ENCODE data around the gene GOLGA6D. TPM values are rescaled to one million over a fixed set of nuclear protein-coding genes. Genes with fewer than 3 reads are reported as not detected.

Gene GOLGA6D
- total and polyA plus RNA-seq, 2 of the 8 experiments (the other 6 are each of a cell fraction or from before 2014, with no cell fraction given): 0.27 to 0.69 TPM

GRCh38 chr15:75234191-75234810, 48.3 kb upstream of the GOLGA6D start:
- Histone ChIP-seq H4K20me1 (replicated peaks in 1 of 2; ENCODE audit: control insufficient read depth in 1 of 2, insufficient read depth in 2 of 2, low read length in 2 of 2) (no peaks in the 10 kb centered on the region), H2AK5ac (ENCODE audit: low read depth, low read length) (no peak overlapping the region), H2BK15ac (ENCODE audit: low read length) (no peak overlapping the region), H3K36me3 (ENCODE audit: control insufficient read depth in 2 of 4, insufficient read depth in 4 of 4, low read length in 3 of 4) (no peaks in the 10 kb centered on the region), H3K23me2 (ENCODE audit: low read depth, low read length) (no peaks in the 10 kb centered on the region), H3K56ac (replicated peaks; ENCODE audit: insufficient read length, low read depth, low read length) (no peak overlapping the region), H3K23ac (ENCODE audit: insufficient read length) (no peak overlapping the region), H2BK5ac (ENCODE audit: low read depth, low read length) (no peak overlapping the region), H2BK12ac (ENCODE audit: low read depth, low read length) (no peak overlapping the region), H3K4me3 (ENCODE audit: extremely low read depth in 1 of 4, insufficient read depth in 2 of 4, low read depth in 3 of 4, low read length in 4 of 4) (no peak overlapping the region), H3K14ac (ENCODE audit: insufficient read length) (no peak overlapping the region), H3K27me3 (replicated peaks in 1 of 4; ENCODE audit: control insufficient read depth in 3 of 4, extremely low read depth in 1 of 4, insufficient read depth in 3 of 4, low read length in 3 of 4) (no peaks in the 10 kb centered on the region; a peak in 1 of 7 replicates), H3K9ac (replicated peaks in 1 of 4; ENCODE audit: extremely low read depth in 1 of 4, low read depth in 3 of 4, low read length in 3 of 4) (no peak overlapping the region), H2BK20ac (ENCODE audit: low read length) (no peak overlapping the region), H4K5ac (ENCODE audit: insufficient read length, low read depth, low read length) (no peak overlapping the region), H3K18ac (ENCODE audit: extremely low read depth, low read length) (no peak overlapping the region), H3K27ac (ENCODE audit: low read depth, low read length) (no peak overlapping the region), H3K79me2 (ENCODE audit: control insufficient read depth in 1 of 2, insufficient read depth in 2 of 2, low read length in 2 of 2) (no peaks in the 10 kb centered on the region), H4K8ac (ENCODE audit: extremely low read depth, insufficient read depth, low read length) (no peak overlapping the region), H3K4me2 (ENCODE audit: insufficient read depth in 1 of 2, low read depth in 2 of 2, low read length in 2 of 2) (no peak overlapping the region), H3K4ac (replicated peaks; ENCODE audit: insufficient read length, low read depth, low read length) (no peak overlapping the region), H2BK120ac (replicated peaks; ENCODE audit: low read depth, low read length) (no peak overlapping the region), H3K4me1 (replicated peaks in 1 of 4; ENCODE audit: control insufficient read depth in 3 of 4, insufficient read depth in 4 of 4, low read length in 3 of 4) (peaks cover 0 to 3% (median 1%) of the 10 kb centered on the region in 4 experiments; a peak in 3 of 7 replicates), H3K9me3 (ENCODE audit: insufficient read depth in 2 of 2, low read depth in 1 of 2, low read length in 1 of 2) (no peaks in the 10 kb centered on the region), H2AFZ (ENCODE audit: low read length) (no peak overlapping the region), H4K91ac (replicated peaks; ENCODE audit: insufficient read length, low read length) (no peak overlapping the region), H3K79me1 (ENCODE audit: low read depth, low read length) (no peaks in the 10 kb centered on the region)
- ChIA-PET POLR2A (ENCODE audit: partially characterized antibody) (no interaction called here), CTCF (ENCODE audit: partially characterized antibody) (no interaction called here)
- WGBS, 2 experiments (ENCODE audit: extremely low coverage in 1 of 2, insufficient coverage in 1 of 2, insufficient read length in 1 of 2, insufficient replicate concordance in 2 of 2, low coverage in 1 of 2, low lambda C conversion rate in 2 of 2, missing lambda C conversion rate in 1 of 2): 80% methylated on average over 5 of the region's 5 CpGs; no CpG with 5 or more reads in 1 of the 2 experiments
- TF ChIP-seq CEBPB (IDR thresholded peaks at IDR 0.05; ENCODE audit: low read depth, low read length) (no peak), SIX5 (IDR thresholded peaks at IDR 0.05; ENCODE audit: low read depth, low read length) (no peak), CTCF (IDR thresholded peaks at IDR 0.05; ENCODE audit: control extremely low read depth in 1 of 3, insufficient read depth in 1 of 3, low read depth in 1 of 3, low read length in 3 of 3) (no peak), KDM4A (IDR thresholded peaks at IDR 0.05; ENCODE audit: low read depth, low read length, severe bottlenecking) (no peak), RAD21 (IDR thresholded peaks at IDR 0.05 in 1 of 2, conservative IDR thresholded peaks at IDR 0.05 in 1 of 2; ENCODE audit: low read depth in 2 of 2, low read length in 2 of 2) (no peak)
- no peak for DNase-seq (ENCODE audit: low read depth in 1 of 2, low spot score in 2 of 2)
- FAIRE-seq: no peak

Data from H1 (cell line).